ENCODE measurements around the gene KCNJ9. TPM values are rescaled to one million over a fixed set of nuclear protein-coding genes. Genes with fewer than 3 reads are reported as not detected.

Gene KCNJ9
- total RNA-seq, 1 donor from 2014 or later: not detected

GRCh38 chr1:160134791-160135572 lies 53.6 kb downstream of the KCNJ9 start:
- TF ChIP-seq CTCF (conservative IDR thresholded peaks at IDR 0.05; ENCODE audit: low read depth, low read length): no peak
- H3K4me3 ChIP-seq (ENCODE audit: low read depth, low read length): no peak overlapping the region
- no peak for DNase-seq (ENCODE audit: low read depth)

- TF ChIP-seq CTCF (conservative IDR thresholded peaks at IDR 0.05; ENCODE audit: low read depth, low read length): no peak
- no peak overlapping the region for H3K4me3 ChIP-seq (ENCODE audit: low read depth, low read length)
- no peak for DNase-seq (ENCODE audit: low read depth)
Measured at GRCh38 chr1:160136121-160136925, 55.0 kb downstream of the KCNJ9 start.

- no peak for TF ChIP-seq CTCF (conservative IDR thresholded peaks at IDR 0.05; ENCODE audit: low read depth, low read length)
- no peak for DNase-seq (ENCODE audit: low read depth)
- no peak overlapping the region for H3K4me3 ChIP-seq (ENCODE audit: low read depth, low read length)
Measured at GRCh38 chr1:160136926-160137200, 55.5 kb downstream of the KCNJ9 start.

GRCh38 chr1:160137216-160137862 lies 56.0 kb downstream of the KCNJ9 start:
- no peak overlapping the region for H3K4me3 ChIP-seq (ENCODE audit: low read depth, low read length)
- TF ChIP-seq CTCF (conservative IDR thresholded peaks at IDR 0.05; ENCODE audit: low read depth, low read length): no peak
- no peak for DNase-seq (ENCODE audit: low read depth)

GRCh38 chr1:160139840-160140239 lies 58.5 kb downstream of the KCNJ9 start:
- no peak overlapping the region for H3K4me3 ChIP-seq (ENCODE audit: low read depth, low read length)
- DNase-seq (ENCODE audit: low read depth): no peak
- no peak for TF ChIP-seq CTCF (conservative IDR thresholded peaks at IDR 0.05; ENCODE audit: low read depth, low read length)

Other genes starting within 250 kb of the KCNJ9 start
- not detected in 2 replicates for gene VSIG8, start 218.9 kb upstream of the KCNJ9 start, total RNA-seq
- 0.46 and 0.65 TPM in 2 replicates for gene CFAP45, start 181.4 kb upstream of the KCNJ9 start, total RNA-seq
- 584 and 1,256 TPM in 2 replicates for gene TAGLN2, start 156.0 kb upstream of the KCNJ9 start, total RNA-seq
- gene IGSF9, start 135.9 kb upstream of the KCNJ9 start, total RNA-seq: 1.4 and 2.0 TPM in 2 replicates
- gene SLAMF9, start 127.3 kb upstream of the KCNJ9 start, total RNA-seq: not detected in 2 replicates
- 2.2 and 2.5 TPM in 2 replicates for gene PIGM, start 49.5 kb upstream of the KCNJ9 start, total RNA-seq
- gene KCNJ10, start 11.4 kb upstream of the KCNJ9 start, total RNA-seq: not detected in 2 replicates
- gene IGSF8, start 17.1 kb downstream of the KCNJ9 start, total RNA-seq: 28.4 and 33.3 TPM in 2 replicates
- gene ATP1A2, start 34.2 kb downstream of the KCNJ9 start, total RNA-seq: not detected in 2 replicates
- not detected in 2 replicates for gene ATP1A4, start 70.1 kb downstream of the KCNJ9 start, total RNA-seq
- gene CASQ1, start 109.0 kb downstream of the KCNJ9 start, total RNA-seq: not detected in 2 replicates
- gene PEA15, start 123.8 kb downstream of the KCNJ9 start, total RNA-seq: 57.8 and 115 TPM in 2 replicates
- gene DCAF8, start 181.0 kb downstream of the KCNJ9 start, total RNA-seq: 32.3 and 41.6 TPM in 2 replicates
- 21.6 and 36.7 TPM in 2 replicates for gene PEX19, start 203.6 kb downstream of the KCNJ9 start, total RNA-seq

Measured in epithelial cell of proximal tubule (primary cell).